ENCODE measurements around the gene EHBP1L1.
A peak's percentile ranks its signal among the peaks of the same experiment; 100 is the strongest.

DNA sequence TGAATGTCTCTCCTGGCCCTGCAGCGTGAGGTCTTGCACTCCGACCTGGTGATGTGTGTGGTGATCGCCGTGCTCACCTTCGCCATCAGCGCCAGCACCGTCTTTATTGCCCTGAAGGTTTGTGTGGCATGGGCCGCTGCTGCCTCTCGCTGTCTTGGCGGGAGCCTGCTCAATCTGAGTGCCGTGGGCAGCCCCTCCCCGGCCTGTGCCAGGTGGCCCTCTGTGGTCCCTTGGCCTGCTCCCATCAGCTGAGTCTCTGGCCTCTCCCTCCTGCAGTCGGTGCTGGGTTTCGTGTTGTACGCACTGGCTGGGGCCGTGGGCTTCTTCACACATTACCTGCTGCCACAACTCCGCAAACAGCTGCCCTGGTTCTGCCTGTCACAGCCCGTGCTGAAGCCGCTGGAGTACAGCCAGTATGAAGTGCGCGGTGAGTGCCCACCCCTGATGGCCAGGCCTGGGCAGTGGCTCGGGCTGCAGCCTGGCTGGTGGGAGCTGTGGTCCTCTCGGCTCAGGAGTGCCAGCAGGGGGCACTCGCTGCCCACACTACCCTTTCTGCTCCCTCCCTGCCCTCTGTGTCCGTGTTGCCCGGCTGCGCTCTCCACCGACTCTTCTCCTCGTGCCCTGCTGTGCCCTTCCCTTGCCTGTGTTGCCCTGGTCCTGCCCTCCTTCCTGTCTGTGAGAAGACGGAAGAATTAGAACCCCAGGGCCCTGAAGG is 49.9 kb downstream of the EHBP1L1 start:
- TF ChIP-seq, protein P1, sequence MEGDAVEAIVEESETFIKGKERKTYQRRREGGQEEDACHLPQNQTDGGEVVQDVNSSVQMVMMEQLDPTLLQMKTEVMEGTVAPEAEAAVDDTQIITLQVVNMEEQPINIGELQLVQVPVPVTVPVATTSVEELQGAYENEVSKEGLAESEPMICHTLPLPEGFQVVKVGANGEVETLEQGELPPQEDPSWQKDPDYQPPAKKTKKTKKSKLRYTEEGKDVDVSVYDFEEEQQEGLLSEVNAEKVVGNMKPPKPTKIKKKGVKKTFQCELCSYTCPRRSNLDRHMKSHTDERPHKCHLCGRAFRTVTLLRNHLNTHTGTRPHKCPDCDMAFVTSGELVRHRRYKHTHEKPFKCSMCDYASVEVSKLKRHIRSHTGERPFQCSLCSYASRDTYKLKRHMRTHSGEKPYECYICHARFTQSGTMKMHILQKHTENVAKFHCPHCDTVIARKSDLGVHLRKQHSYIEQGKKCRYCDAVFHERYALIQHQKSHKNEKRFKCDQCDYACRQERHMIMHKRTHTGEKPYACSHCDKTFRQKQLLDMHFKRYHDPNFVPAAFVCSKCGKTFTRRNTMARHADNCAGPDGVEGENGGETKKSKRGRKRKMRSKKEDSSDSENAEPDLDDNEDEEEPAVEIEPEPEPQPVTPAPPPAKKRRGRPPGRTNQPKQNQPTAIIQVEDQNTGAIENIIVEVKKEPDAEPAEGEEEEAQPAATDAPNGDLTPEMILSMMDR (conservative IDR thresholded peaks at IDR 0.05 in 1 of 2, IDR thresholded peaks at IDR 0.05 in 1 of 2; ENCODE audit: extremely low read depth in 1 of 2, insufficient read depth in 1 of 2, low read depth in 1 of 2, low read length in 2 of 2) = peak; percentile 44 to 68
- TF ChIP-seq EZH2 (IDR thresholded peaks at IDR 0.05; ENCODE audit: borderline replicate concordance, low read length) = no peak
